K562 (cell line): ENCODE results near the gene SLC25A15. TPM values are rescaled to one million over a fixed set of nuclear protein-coding genes. Genes with fewer than 3 reads are reported as not detected.

Source experiments
- ATF1 ChIP-seq, 2 experiments: fragments of 450-650 bp in 1 of 2; IDR thresholded peaks; 2 replicates each; pipeline ENCODE4 v1.6.1; 2016; ENCODE audit warnings: missing compliant biosample characterization in 1 of 2, missing genetic modification characterization in 1 of 2
- CAMTA2 ChIP-seq: fragments of 250-450 bp; sonication (Bioruptor Pico); conservative IDR thresholded peaks from 2 replicates; pipeline ENCODE4 v1.5.1; 2022
- DPF2 ChIP-seq: fragments of 450-650 bp; IDR thresholded peaks from 2 replicates; pipeline ENCODE4 v1.6.1; 2016
- RFX7 ChIP-seq: fragments of 250-450 bp; sonication (Bioruptor Pico); IDR thresholded peaks from 2 replicates; pipeline ENCODE4 v1.5.1; 2021; ENCODE audit warnings: mild to moderate bottlenecking
- SMARCE1 ChIP-seq: fragments of 450-650 bp; IDR thresholded peaks from 2 replicates; pipeline ENCODE4 v1.7.1; 2016; ENCODE audit warnings: mild to moderate bottlenecking
- SPI1 ChIP-seq: IDR thresholded peaks from 2 replicates; pipeline ENCODE4 v1.6.1; 2011; ENCODE audit warnings: low read depth, low read length, control low read depth, borderline replicate concordance
- TBL1XR1 ChIP-seq, 2 experiments: IDR thresholded peaks; 2 replicates each; pipeline ENCODE4 v1.6.1; 2012; ENCODE audit warnings: improper control_type of control experiment in 2 of 2, low read length in 2 of 2, mild to moderate bottlenecking in 1 of 2
- ZNF124 ChIP-seq: sonication (generic); formaldehyde crosslinking; IDR thresholded peaks from 2 replicates; pipeline ENCODE4 v1.8.1; 2022; ENCODE audit warnings: missing genetic modification reagents
- polyA plus RNA-seq, 8 experiments: library from polyadenylated mRNA; depleted of rRNA in 4 of 8; stranded (reverse) in 5 of 8; unstranded in 3 of 8; fragments of >200 nt; fragmentation: Nextera tagmentation in 2 of 8; fragmentation: Illumina TruSeq in 1 of 8; extraction: Ambion mirVana in 2 of 8; extraction: Trizol in 1 of 8; gene quantifications; 2 replicates each; pipeline versions ENCODE4 v1.2.1 to v1.2.3, GENCODE V29; 2011 to 2014; ENCODE audit warnings: inconsistent platforms in 1 of 8, missing spikeins in 1 of 8
- total RNA-seq, 7 experiments: library from RNA; depleted of rRNA in 6 of 7; stranded (reverse); fragments of >200 nt in 6 of 7; fragmentation: Illumina TruSeq in 2 of 7; extraction: Trizol in 2 of 7; gene quantifications; 2 replicates each; pipeline versions ENCODE4 v1.2.1 to v1.2.3, GENCODE V29; 2011 to 2021; ENCODE audit warnings: low replicate concordance in 1 of 7
- TF ChIP-seq, protein P1 (sequence below): fragments of 450-650 bp; IDR thresholded peaks from one replicate; pipeline ENCODE4 v1.6.1; 2018; ENCODE audit warnings: mild to moderate bottlenecking, moderate library complexity; ENCODE audit not compliant: partially characterized antibody
- TF ChIP-seq, protein P2 (sequence below), 3 experiments: fragments of 200-800 bp in 1 of 3; fragments of 250-450 bp in 1 of 3; fragments of 450-650 bp in 1 of 3; sonication (Bioruptor Pico) in 1 of 3; sonication (Bioruptor generic) in 1 of 3; formaldehyde crosslinking in 1 of 3; IDR thresholded peaks; 2 replicates each; pipeline versions ENCODE4 v1.6.1 to v1.8.0; 2016 to 2022; ENCODE audit warnings: mild to moderate bottlenecking in 2 of 3, missing genetic modification characterization in 2 of 3, missing compliant biosample characterization in 1 of 3, moderate library complexity in 1 of 3

The SLC25A15 gene
- total and polyA plus RNA-seq, 9 of the 15 experiments (the other 6 are each of a cell fraction or from before 2014, with no cell fraction given): 3.5 to 30.5 (median 20.3) TPM

DNA sequence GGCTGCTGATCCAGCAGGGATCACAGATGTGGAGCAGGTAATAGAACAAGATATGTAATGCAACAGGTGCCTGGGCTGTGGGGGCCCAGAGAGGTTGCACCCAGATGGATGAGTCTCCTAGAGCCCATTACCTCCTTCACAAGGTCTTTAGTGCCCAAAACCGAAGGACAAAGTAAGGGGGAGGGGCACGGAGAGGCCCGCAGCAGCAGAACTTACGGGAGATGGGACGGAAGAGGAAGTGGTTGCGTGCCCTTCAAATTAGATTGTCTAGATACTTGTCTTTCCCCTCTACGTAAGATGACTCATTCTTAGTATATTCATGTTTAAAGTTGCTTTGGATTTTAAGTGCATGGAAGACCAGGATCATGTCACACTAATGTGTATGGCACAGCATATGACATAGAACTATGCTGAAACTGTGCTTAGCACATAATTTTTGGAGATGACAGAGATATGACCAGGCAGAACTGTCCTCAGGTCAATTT is 12.7 kb upstream of the SLC25A15 start (continued):
- TF ChIP-seq SMARCE1 (peak; percentile 20; the same call in 1 of the 2 replicates), CAMTA2 (no peak), SPI1 (peak; percentile 94), TBL1XR1 (IDR thresholded peaks at IDR 0.05; ENCODE audit: low read length in 2 of 2) (no peak), ZNF124 (CRISPR knock-in tag) (no peak), RFX7 (CRISPR knock-in tag) (no peak), ATF1 (CRISPR knock-in tag; IDR thresholded peaks at IDR 0.05) (no peak), ATF1 (tag; IDR thresholded peaks at IDR 0.05) (0 out of 2 replicates have a peak, but pooled peaks have one; percentile 17), DPF2 (0 out of 2 replicates have a peak, but pooled peaks have one; percentile 30)
- TF ChIP-seq, protein P1, sequence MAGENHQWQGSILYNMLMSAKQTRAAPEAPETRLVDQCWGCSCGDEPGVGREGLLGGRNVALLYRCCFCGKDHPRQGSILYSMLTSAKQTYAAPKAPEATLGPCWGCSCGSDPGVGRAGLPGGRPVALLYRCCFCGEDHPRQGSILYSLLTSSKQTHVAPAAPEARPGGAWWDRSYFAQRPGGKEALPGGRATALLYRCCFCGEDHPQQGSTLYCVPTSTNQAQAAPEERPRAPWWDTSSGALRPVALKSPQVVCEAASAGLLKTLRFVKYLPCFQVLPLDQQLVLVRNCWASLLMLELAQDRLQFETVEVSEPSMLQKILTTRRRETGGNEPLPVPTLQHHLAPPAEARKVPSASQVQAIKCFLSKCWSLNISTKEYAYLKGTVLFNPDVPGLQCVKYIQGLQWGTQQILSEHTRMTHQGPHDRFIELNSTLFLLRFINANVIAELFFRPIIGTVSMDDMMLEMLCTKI: no peak
- TF ChIP-seq, protein P2, sequence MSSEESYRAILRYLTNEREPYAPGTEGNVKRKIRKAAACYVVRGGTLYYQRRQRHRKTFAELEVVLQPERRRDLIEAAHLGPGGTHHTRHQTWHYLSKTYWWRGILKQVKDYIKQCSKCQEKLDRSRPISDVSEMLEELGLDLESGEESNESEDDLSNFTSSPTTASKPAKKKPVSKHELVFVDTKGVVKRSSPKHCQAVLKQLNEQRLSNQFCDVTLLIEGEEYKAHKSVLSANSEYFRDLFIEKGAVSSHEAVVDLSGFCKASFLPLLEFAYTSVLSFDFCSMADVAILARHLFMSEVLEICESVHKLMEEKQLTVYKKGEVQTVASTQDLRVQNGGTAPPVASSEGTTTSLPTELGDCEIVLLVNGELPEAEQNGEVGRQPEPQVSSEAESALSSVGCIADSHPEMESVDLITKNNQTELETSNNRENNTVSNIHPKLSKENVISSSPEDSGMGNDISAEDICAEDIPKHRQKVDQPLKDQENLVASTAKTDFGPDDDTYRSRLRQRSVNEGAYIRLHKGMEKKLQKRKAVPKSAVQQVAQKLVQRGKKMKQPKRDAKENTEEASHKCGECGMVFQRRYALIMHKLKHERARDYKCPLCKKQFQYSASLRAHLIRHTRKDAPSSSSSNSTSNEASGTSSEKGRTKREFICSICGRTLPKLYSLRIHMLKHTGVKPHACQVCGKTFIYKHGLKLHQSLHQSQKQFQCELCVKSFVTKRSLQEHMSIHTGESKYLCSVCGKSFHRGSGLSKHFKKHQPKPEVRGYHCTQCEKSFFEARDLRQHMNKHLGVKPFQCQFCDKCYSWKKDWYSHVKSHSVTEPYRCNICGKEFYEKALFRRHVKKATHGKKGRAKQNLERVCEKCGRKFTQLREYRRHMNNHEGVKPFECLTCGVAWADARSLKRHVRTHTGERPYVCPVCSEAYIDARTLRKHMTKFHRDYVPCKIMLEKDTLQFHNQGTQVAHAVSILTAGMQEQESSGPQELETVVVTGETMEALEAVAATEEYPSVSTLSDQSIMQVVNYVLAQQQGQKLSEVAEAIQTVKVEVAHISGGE (CRISPR knock-in tag; IDR thresholded peaks at IDR 0.05): peak in 1 of 3 experiments; percentile 53; a peak in 1 of 6 replicates
